Activated CD8-positive, alpha-beta T cell treated with anti-CD3 and anti-CD28 coated beads, Interleukin-2, amount 10 ng/mL, durations not matched to agents 7 days and 5 days (primary cell): ENCODE results near the gene DPM1. TPM values are rescaled to one million over a fixed set of nuclear protein-coding genes. Genes with fewer than 3 reads are reported as not detected.

Source experiments
- ATAC-seq: fragments of 150-1000 bp; cut with Tn5 transposase; one replicate; pipeline ENCODE4 v1.10.0; 2021; ENCODE audit warnings: moderate library complexity
- CTCF ChIA-PET: fragments of 350-600 bp; sonication (Branson Sonifier 250); formaldehyde crosslinking; loops from one replicate; lab custom pipeline; 2021; ENCODE audit warnings: antibody characterized with exemption; lab: Charles Lee
- POLR2A ChIA-PET: fragments of 350-600 bp; sonication (Branson Sonifier 250); formaldehyde crosslinking; loops from one replicate; lab custom pipeline; 2021; ENCODE audit warnings: antibody characterized with exemption; lab: Charles Lee
- DNase-seq: peaks from one replicate; pipeline ENCODE4 v3.0.0-alpha.2; 2020
- H3K27ac Mint-ChIP-seq: one replicate; pipeline ENCODE4 v1.8.0; 2021; ENCODE audit warnings: mild to moderate bottlenecking, mixed read lengths
- H3K27me3 Mint-ChIP-seq: one replicate; pipeline ENCODE4 v1.8.0; 2021; ENCODE audit warnings: low read depth, mixed read lengths
- H3K36me3 Mint-ChIP-seq: one replicate; pipeline ENCODE4 v1.8.0; 2021; ENCODE audit warnings: low read depth, mixed read lengths
- H3K4me1 Mint-ChIP-seq: one replicate; pipeline ENCODE4 v1.8.0; 2021; ENCODE audit warnings: low read depth, mixed read lengths
- H3K4me3 Mint-ChIP-seq: one replicate; pipeline ENCODE4 v1.8.0; 2021; ENCODE audit warnings: mild to moderate bottlenecking, mixed read lengths
- H3K9me3 Mint-ChIP-seq: one replicate; pipeline ENCODE4 v1.8.0; 2022; ENCODE audit warnings: mixed read lengths; ENCODE audit not compliant: insufficient read depth
- total RNA-seq, 2 experiments: library from RNA; stranded (reverse); gene quantifications; one replicate each; pipeline ENCODE4 v1.2.3, GENCODE V29; 2021

Gene DPM1
- total RNA-seq, 2 experiments from 2014 or later: 50.6 to 53.0 TPM

- Mint-ChIP-seq H3K4me1 (peaks cover 64% of the 10 kb centered on the region), H3K36me3 (peaks cover 59% of the 10 kb centered on the region), H3K27me3 (no peaks in the 10 kb centered on the region), H3K4me3 (no peak overlapping the region), H3K9me3 (no peaks in the 10 kb centered on the region), H3K27ac (no peak overlapping the region)
- DNase-seq (no peak), ATAC-seq (no peak)
- CTCF ChIA-PET: interaction anchor here (1.4 to 9.1 kb wide), 5 partner anchors 10 to 125 kb away, joined by 3 to 98 read pairs (median 8); partner anchors contain the start of genes ADNP and BCAS4
- POLR2A ChIA-PET: interaction anchor here (1.1 kb wide), 1 partner anchor 16 kb away, joined by 6 read pairs; the partner anchor contains the start of gene ADNP
These were observed 42.9 kb downstream of the DPM1 start for GRCh38 chr20:50915424-50915823.

- POLR2A ChIA-PET: no interaction called here
These were observed 44.5 kb downstream of the DPM1 start for GRCh38 chr20:50913690-50914375.

GRCh38 chr20:50911716-50912115 lies 46.6 kb downstream of the DPM1 start:
- Mint-ChIP-seq H3K27me3 (no peaks in the 10 kb centered on the region), H3K4me3 (no peak overlapping the region), H3K4me1 (peaks cover 47% of the 10 kb centered on the region), H3K27ac (peak overlapping the region; percentile 42), H3K9me3 (no peaks in the 10 kb centered on the region), H3K36me3 (peaks cover 55% of the 10 kb centered on the region)
- ATAC-seq (no peak), DNase-seq (no peak)
- POLR2A ChIA-PET: interaction anchor here (0.6 to 1.5 kb wide), 2 partner anchors 18 to 112 kb away, joined by 3 to 6 read pairs; no protein-coding TSS in a partner anchor
- CTCF ChIA-PET: interaction anchor here (1.0 to 9.1 kb wide), 8 partner anchors 10 to 121 kb away, joined by 4 to 98 read pairs (median 5); partner anchors contain the start of genes ADNP and BCAS4

More at GRCh38 chr20:50913690-50914375, 44.5 kb downstream of the DPM1 start:
- H3K36me3 Mint-ChIP-seq: peaks cover 62% of the 10 kb centered on the region
- no peak overlapping the region for H3K4me3 Mint-ChIP-seq
- H3K27ac Mint-ChIP-seq: peak overlapping the region; percentile 70
- no peaks in the 10 kb centered on the region for H3K27me3 Mint-ChIP-seq
- CTCF ChIA-PET: interaction anchor here (1.0 to 9.1 kb wide), 5 partner anchors 10 to 120 kb away, joined by 3 to 98 read pairs (median 33); partner anchors contain the start of genes ADNP and BCAS4
- H3K9me3 Mint-ChIP-seq: no peaks in the 10 kb centered on the region
- DNase-seq: no peak
- peak; percentile 67 for ATAC-seq
- peaks cover 62% of the 10 kb centered on the region for H3K4me1 Mint-ChIP-seq

GRCh38 chr20:50911030-50911429 lies 47.3 kb downstream of the DPM1 start:
- ATAC-seq: no peak
- peaks cover 45% of the 10 kb centered on the region for H3K4me1 Mint-ChIP-seq
- H3K36me3 Mint-ChIP-seq: peaks cover 53% of the 10 kb centered on the region
- no peak for DNase-seq
- CTCF ChIA-PET: interaction anchor here (1.2 to 9.1 kb wide), 6 partner anchors 13 to 120 kb away, joined by 4 to 98 read pairs (median 8); partner anchors contain the start of genes ADNP and BCAS4
- no peaks in the 10 kb centered on the region for H3K27me3 Mint-ChIP-seq
- POLR2A ChIA-PET: interaction anchor here (1.5 kb wide), 1 partner anchor 18 kb away, joined by 6 read pairs; no protein-coding TSS in a partner anchor
- no peaks in the 10 kb centered on the region for H3K9me3 Mint-ChIP-seq
- H3K27ac Mint-ChIP-seq: no peak overlapping the region
- H3K4me3 Mint-ChIP-seq: no peak overlapping the region

GRCh38 chr20:50909413-50909812 lies 48.9 kb downstream of the DPM1 start:
- H3K4me3 Mint-ChIP-seq: no peak overlapping the region
- H3K4me1 Mint-ChIP-seq: peaks cover 32% of the 10 kb centered on the region
- no peaks in the 10 kb centered on the region for H3K9me3 Mint-ChIP-seq
- H3K27me3 Mint-ChIP-seq: no peaks in the 10 kb centered on the region
- H3K36me3 Mint-ChIP-seq: peaks cover 54% of the 10 kb centered on the region
- POLR2A ChIA-PET: interaction anchor here (1.4 kb wide), 1 partner anchor 48 kb away, joined by 5 read pairs; no protein-coding TSS in a partner anchor
- no peak overlapping the region for H3K27ac Mint-ChIP-seq
- no peak for ATAC-seq
- no peak for DNase-seq
- CTCF ChIA-PET: interaction anchor here (0.6 to 9.1 kb wide), 6 partner anchors 10 to 1489 kb away, joined by 3 to 98 read pairs (median 6); partner anchors contain the start of genes ADNP and BCAS4

- ChIA-PET POLR2A (no interaction called here), CTCF (interaction anchor here (1.9 to 3.9 kb wide), 2 partner anchors 25 to 109 kb away, joined by 7 to 20 read pairs; partner anchors contain the start of gene BCAS4)
- Mint-ChIP-seq H3K27me3 (no peaks in the 10 kb centered on the region), H3K27ac (no peak overlapping the region), H3K4me3 (no peak overlapping the region), H3K36me3 (peaks cover 55% of the 10 kb centered on the region), H3K4me1 (peaks cover 5% of the 10 kb centered on the region), H3K9me3 (no peaks in the 10 kb centered on the region)
- ATAC-seq (no peak), DNase-seq (no peak)
These were observed 54.2 kb downstream of the DPM1 start for GRCh38 chr20:50904067-50904570.

- POLR2A ChIA-PET: no interaction called here
- ATAC-seq (no peak), DNase-seq (no peak)
- Mint-ChIP-seq H3K36me3 (peaks cover 58% of the 10 kb centered on the region), H3K4me3 (no peak overlapping the region), H3K27ac (peak overlapping the region; percentile 6), H3K27me3 (no peaks in the 10 kb centered on the region), H3K4me1 (peaks cover 5% of the 10 kb centered on the region), H3K9me3 (no peaks in the 10 kb centered on the region)
- CTCF ChIA-PET: interaction anchor here (1.4 to 3.9 kb wide), 3 partner anchors 25 to 109 kb away, joined by 3 to 20 read pairs (median 7); partner anchors contain the start of gene BCAS4
These were observed 54.8 kb downstream of the DPM1 start for GRCh38 chr20:50903353-50904051.

- DNase-seq: no peak
- POLR2A ChIA-PET: interaction anchor here (0.6 to 1.4 kb wide), 2 partner anchors 57 to 212 kb away, joined by 3 read pairs; partner anchors contain the start of genes DPM1 and MOCS3
- no peaks in the 10 kb centered on the region for H3K27me3 Mint-ChIP-seq
- peaks cover 4% of the 10 kb centered on the region for H3K4me1 Mint-ChIP-seq
- CTCF ChIA-PET: interaction anchor here (1.2 to 3.9 kb wide), 4 partner anchors 11 to 152 kb away, joined by 3 to 20 read pairs (median 9); partner anchors contain the start of gene BCAS4
- no peaks in the 10 kb centered on the region for H3K9me3 Mint-ChIP-seq
- H3K4me3 Mint-ChIP-seq: no peak overlapping the region
- H3K36me3 Mint-ChIP-seq: peaks cover 64% of the 10 kb centered on the region
- no peak for ATAC-seq
- H3K27ac Mint-ChIP-seq: no peak overlapping the region
These were observed 57.0 kb downstream of the DPM1 start for GRCh38 chr20:50901301-50901700.

GRCh38 chr20:50900261-50900660 lies 58.1 kb downstream of the DPM1 start:
- Mint-ChIP-seq H3K9me3 (no peaks in the 10 kb centered on the region), H3K27ac (no peak overlapping the region)

GRCh38 chr20:50898475-50898874 lies 59.9 kb downstream of the DPM1 start:
- Mint-ChIP-seq H3K36me3 (peaks cover 65% of the 10 kb centered on the region), H3K4me3 (no peak overlapping the region), H3K9me3 (no peaks in the 10 kb centered on the region), H3K27ac (no peak overlapping the region), H3K27me3 (no peaks in the 10 kb centered on the region), H3K4me1 (peaks cover 2% of the 10 kb centered on the region)
- ATAC-seq (no peak), DNase-seq (no peak)
- ChIA-PET CTCF (interaction anchor here (1.4 to 5.3 kb wide), 4 partner anchors 10 to 108 kb away, joined by 5 to 27 read pairs (median 9); partner anchors contain the start of gene BCAS4), POLR2A (no interaction called here)

More at GRCh38 chr20:50900261-50900660, 58.1 kb downstream of the DPM1 start:
- no peaks in the 10 kb centered on the region for H3K27me3 Mint-ChIP-seq
- H3K4me1 Mint-ChIP-seq: peaks cover 2% of the 10 kb centered on the region
- H3K36me3 Mint-ChIP-seq: peaks cover 63% of the 10 kb centered on the region
- no peak overlapping the region for H3K4me3 Mint-ChIP-seq
- ChIA-PET POLR2A (interaction anchor here (1.4 kb wide), 1 partner anchor 58 kb away, joined by 3 read pairs; the partner anchor contains the start of genes DPM1 and MOCS3), CTCF (interaction anchor here (0.9 to 3.9 kb wide), 6 partner anchors 10 to 151 kb away, joined by 3 to 20 read pairs (median 4); partner anchors contain the start of gene BCAS4)
- no peak for ATAC-seq
- DNase-seq: no peak
